ENCODE data around the gene MYL6. TPM values are rescaled to one million over a fixed set of nuclear protein-coding genes. Genes with fewer than 3 reads are reported as not detected.

The MYL6 gene
- total and polyA plus RNA-seq, 2 donors, result 2,051 to 2,137 TPM

GRCh38 chr12:56117778-56118687 is 40.1 kb upstream of the MYL6 start, which contains the start of gene ZC3H10:
Gene ZC3H10, plus strand, starts transcription at chr12:56118266. Its CDS starts 2,297 bp downstream, at chr12:56120563.
- under 1% methylated on average over 61 of the region's 61 CpGs for WGBS
- DNase-seq (ENCODE audit: low read depth in 6 of 9, low spot score in 9 of 9), result peak; percentile 94 to 99 (median 98)
- peak within 1 kb of the TSS; percentile 85 to 95 for H3K27ac ChIP-seq (ENCODE audit: low read depth in 1 of 2, low read length in 1 of 2)
- peak within 1 kb of the TSS; percentile 71 to 88 for H3K4me3 ChIP-seq (ENCODE audit: low read length in 2 of 2)
- H3K4me1 ChIP-seq (ENCODE audit: control insufficient read depth in 2 of 2, insufficient read depth in 2 of 2, low read length in 2 of 2), result peaks cover 10 to 27% of the 10 kb centered on the region in 2 donors
- no peaks in the 10 kb centered on the region for H3K27me3 ChIP-seq (ENCODE audit: control insufficient read depth in 2 of 2, insufficient read depth in 1 of 2, low read length in 1 of 2)
- H3K9me3 ChIP-seq (ENCODE audit: control insufficient read depth in 2 of 2, insufficient read depth in 1 of 2, low read length in 1 of 2), result peaks cover 0 to 5% of the 10 kb centered on the region in 2 donors
- H3K36me3 ChIP-seq (ENCODE audit: control insufficient read depth in 2 of 2, insufficient read depth in 2 of 2, low read length in 1 of 2), result peaks cover 21 to 34% of the 10 kb centered on the region in 2 donors

- H3K27me3 ChIP-seq (ENCODE audit: control insufficient read depth in 2 of 2, insufficient read depth in 1 of 2, low read length in 1 of 2), result no peaks in the 10 kb centered on the region
- H3K4me1 ChIP-seq (ENCODE audit: control insufficient read depth in 2 of 2, insufficient read depth in 2 of 2, low read length in 2 of 2), result peaks cover 10 to 27% of the 10 kb centered on the region in 2 donors
- 14% methylated on average over 13 of the region's 13 CpGs for WGBS
These were observed 39.3 kb upstream of the MYL6 start for GRCh38 chr12:56118688-56119357.

GRCh38 chr12:56119361-56119796 is 38.8 kb upstream of the MYL6 start:
- 0% methylated on average over 2 of the region's 2 CpGs for WGBS
- H3K4me1 ChIP-seq (ENCODE audit: control insufficient read depth in 2 of 2, insufficient read depth in 2 of 2, low read length in 2 of 2), result peaks cover 10 to 27% of the 10 kb centered on the region in 2 donors
- H3K9me3 ChIP-seq (ENCODE audit: control insufficient read depth in 2 of 2, insufficient read depth in 1 of 2, low read length in 1 of 2), result peaks cover 0 to 5% of the 10 kb centered on the region in 2 donors
- DNase-seq (ENCODE audit: low read depth in 6 of 9, low spot score in 9 of 9), result peak in 5 of 9 donors; percentile 62 to 81 (median 67)
- peak overlapping the region in 1 of 2 donors; percentile 95 for H3K27ac ChIP-seq (ENCODE audit: low read depth in 1 of 2, low read length in 1 of 2)
- peaks cover 14 to 30% of the 10 kb centered on the region in 2 donors for H3K36me3 ChIP-seq (ENCODE audit: control insufficient read depth in 2 of 2, insufficient read depth in 2 of 2, low read length in 1 of 2)
- no peaks in the 10 kb centered on the region for H3K27me3 ChIP-seq (ENCODE audit: control insufficient read depth in 2 of 2, insufficient read depth in 1 of 2, low read length in 1 of 2)
- peak overlapping the region in 1 of 2 donors; percentile 11 for H3K4me3 ChIP-seq (ENCODE audit: low read length in 2 of 2)

More at GRCh38 chr12:56118688-56119357, 39.3 kb upstream of the MYL6 start:
- Histone ChIP-seq H3K4me3 (ENCODE audit: low read length in 2 of 2) (peak overlapping the region; percentile 69 to 71), H3K36me3 (ENCODE audit: control insufficient read depth in 2 of 2, insufficient read depth in 2 of 2, low read length in 1 of 2) (peaks cover 14 to 31% of the 10 kb centered on the region in 2 donors), H3K27ac (ENCODE audit: low read depth in 1 of 2, low read length in 1 of 2) (peak overlapping the region; percentile 85 to 95), H3K9me3 (ENCODE audit: control insufficient read depth in 2 of 2, insufficient read depth in 1 of 2, low read length in 1 of 2) (peaks cover 0 to 5% of the 10 kb centered on the region in 2 donors)
- no peak for DNase-seq (ENCODE audit: low read depth in 6 of 9, low spot score in 9 of 9)

- WGBS, result 98% methylated on average over 17 of the region's 17 CpGs
- no peaks in the 10 kb centered on the region for H3K27me3 ChIP-seq (ENCODE audit: control insufficient read depth in 2 of 2, insufficient read depth in 1 of 2, low read length in 1 of 2)
- H3K4me1 ChIP-seq (ENCODE audit: control insufficient read depth in 2 of 2, insufficient read depth in 2 of 2, low read length in 2 of 2), result peaks cover 10 to 29% of the 10 kb centered on the region in 2 donors
- no peak overlapping the region for H3K27ac ChIP-seq (ENCODE audit: low read depth in 1 of 2, low read length in 1 of 2)
- H3K9me3 ChIP-seq (ENCODE audit: control insufficient read depth in 2 of 2, insufficient read depth in 1 of 2, low read length in 1 of 2), result peaks cover 0 to 4% of the 10 kb centered on the region in 2 donors
- no peak overlapping the region for H3K4me3 ChIP-seq (ENCODE audit: low read length in 2 of 2)
- peaks cover 14 to 30% of the 10 kb centered on the region in 2 donors for H3K36me3 ChIP-seq (ENCODE audit: control insufficient read depth in 2 of 2, insufficient read depth in 2 of 2, low read length in 1 of 2)
- no peak for DNase-seq (ENCODE audit: low read depth in 6 of 9, low spot score in 9 of 9)
These were observed 37.9 kb upstream of the MYL6 start for GRCh38 chr12:56120158-56120846.

- Histone ChIP-seq H3K4me3 (ENCODE audit: low read length in 2 of 2) (no peak overlapping the region), H3K9me3 (ENCODE audit: control insufficient read depth in 2 of 2, insufficient read depth in 1 of 2, low read length in 1 of 2) (no peaks in the 10 kb centered on the region), H3K4me1 (ENCODE audit: control insufficient read depth in 2 of 2, insufficient read depth in 2 of 2, low read length in 2 of 2) (peaks cover 11 to 34% of the 10 kb centered on the region in 2 donors), H3K27ac (ENCODE audit: low read depth in 1 of 2, low read length in 1 of 2) (no peak overlapping the region), H3K27me3 (ENCODE audit: control insufficient read depth in 2 of 2, insufficient read depth in 1 of 2, low read length in 1 of 2) (no peaks in the 10 kb centered on the region), H3K36me3 (ENCODE audit: control insufficient read depth in 2 of 2, insufficient read depth in 2 of 2, low read length in 1 of 2) (peaks cover 14 to 30% of the 10 kb centered on the region in 2 donors)
- WGBS, result 97% methylated on average over 11 of the region's 11 CpGs
- DNase-seq (ENCODE audit: low read depth in 6 of 9, low spot score in 9 of 9), result no peak
These were observed 36.8 kb upstream of the MYL6 start for GRCh38 chr12:56121204-56121870.

- Histone ChIP-seq H3K4me3 (ENCODE audit: low read length in 2 of 2) (no peak overlapping the region), H3K27me3 (ENCODE audit: control insufficient read depth in 2 of 2, insufficient read depth in 1 of 2, low read length in 1 of 2) (no peaks in the 10 kb centered on the region), H3K36me3 (ENCODE audit: control insufficient read depth in 2 of 2, insufficient read depth in 2 of 2, low read length in 1 of 2) (peaks cover 14 to 29% of the 10 kb centered on the region in 2 donors), H3K9me3 (ENCODE audit: control insufficient read depth in 2 of 2, insufficient read depth in 1 of 2, low read length in 1 of 2) (no peaks in the 10 kb centered on the region), H3K27ac (ENCODE audit: low read depth in 1 of 2, low read length in 1 of 2) (no peak overlapping the region), H3K4me1 (ENCODE audit: control insufficient read depth in 2 of 2, insufficient read depth in 2 of 2, low read length in 2 of 2) (peaks cover 22 to 46% of the 10 kb centered on the region in 2 donors)
- no peak for DNase-seq (ENCODE audit: low read depth in 6 of 9, low spot score in 9 of 9)
- 98% methylated on average over 2 of the region's 2 CpGs for WGBS
These were observed 35.5 kb upstream of the MYL6 start for GRCh38 chr12:56122637-56123036.

GRCh38 chr12:56124133-56124532 is 34.0 kb upstream of the MYL6 start:
- Histone ChIP-seq H3K36me3 (ENCODE audit: control insufficient read depth in 2 of 2, insufficient read depth in 2 of 2, low read length in 1 of 2) (peaks cover 14 to 27% of the 10 kb centered on the region in 2 donors), H3K9me3 (ENCODE audit: control insufficient read depth in 2 of 2, insufficient read depth in 1 of 2, low read length in 1 of 2) (no peaks in the 10 kb centered on the region), H3K4me3 (ENCODE audit: low read length in 2 of 2) (no peak overlapping the region), H3K27ac (ENCODE audit: low read depth in 1 of 2, low read length in 1 of 2) (no peak overlapping the region), H3K4me1 (ENCODE audit: control insufficient read depth in 2 of 2, insufficient read depth in 2 of 2, low read length in 2 of 2) (peaks cover 16 to 35% of the 10 kb centered on the region in 2 donors), H3K27me3 (ENCODE audit: control insufficient read depth in 2 of 2, insufficient read depth in 1 of 2, low read length in 1 of 2) (no peaks in the 10 kb centered on the region)
- DNase-seq (ENCODE audit: low read depth in 6 of 9, low spot score in 9 of 9), result no peak
- 96% methylated on average over 4 of the region's 4 CpGs for WGBS

- H3K4me3 ChIP-seq (ENCODE audit: low read length in 2 of 2), result peak overlapping the region in 1 of 2 donors; percentile 63
- H3K36me3 ChIP-seq (ENCODE audit: control insufficient read depth in 2 of 2, insufficient read depth in 2 of 2, low read length in 1 of 2), result peaks cover 15 to 25% of the 10 kb centered on the region in 2 donors
- no peak for DNase-seq (ENCODE audit: low read depth in 6 of 9, low spot score in 9 of 9)
- no peaks in the 10 kb centered on the region for H3K27me3 ChIP-seq (ENCODE audit: control insufficient read depth in 2 of 2, insufficient read depth in 1 of 2, low read length in 1 of 2)
- peaks cover 19 to 45% of the 10 kb centered on the region in 2 donors for H3K4me1 ChIP-seq (ENCODE audit: control insufficient read depth in 2 of 2, insufficient read depth in 2 of 2, low read length in 2 of 2)
- 59% methylated on average over 3 of the region's 3 CpGs for WGBS
- H3K9me3 ChIP-seq (ENCODE audit: control insufficient read depth in 2 of 2, insufficient read depth in 1 of 2, low read length in 1 of 2), result peaks cover 0 to 7% of the 10 kb centered on the region in 2 donors
- peak overlapping the region; percentile 85 to 93 for H3K27ac ChIP-seq (ENCODE audit: low read depth in 1 of 2, low read length in 1 of 2)
These were observed 31.4 kb upstream of the MYL6 start for GRCh38 chr12:56126732-56127239.

Data from thymus (tissue), 11 donors.